AG08395 (cell line): ENCODE results near the gene PHAF1.

Experiments
- DNase-seq: peaks from one replicate; pipeline ENCODE4 v3.0.0; 2012; ENCODE audit warnings: mixed read lengths, low spot score

The PHAF1 gene

DNA sequence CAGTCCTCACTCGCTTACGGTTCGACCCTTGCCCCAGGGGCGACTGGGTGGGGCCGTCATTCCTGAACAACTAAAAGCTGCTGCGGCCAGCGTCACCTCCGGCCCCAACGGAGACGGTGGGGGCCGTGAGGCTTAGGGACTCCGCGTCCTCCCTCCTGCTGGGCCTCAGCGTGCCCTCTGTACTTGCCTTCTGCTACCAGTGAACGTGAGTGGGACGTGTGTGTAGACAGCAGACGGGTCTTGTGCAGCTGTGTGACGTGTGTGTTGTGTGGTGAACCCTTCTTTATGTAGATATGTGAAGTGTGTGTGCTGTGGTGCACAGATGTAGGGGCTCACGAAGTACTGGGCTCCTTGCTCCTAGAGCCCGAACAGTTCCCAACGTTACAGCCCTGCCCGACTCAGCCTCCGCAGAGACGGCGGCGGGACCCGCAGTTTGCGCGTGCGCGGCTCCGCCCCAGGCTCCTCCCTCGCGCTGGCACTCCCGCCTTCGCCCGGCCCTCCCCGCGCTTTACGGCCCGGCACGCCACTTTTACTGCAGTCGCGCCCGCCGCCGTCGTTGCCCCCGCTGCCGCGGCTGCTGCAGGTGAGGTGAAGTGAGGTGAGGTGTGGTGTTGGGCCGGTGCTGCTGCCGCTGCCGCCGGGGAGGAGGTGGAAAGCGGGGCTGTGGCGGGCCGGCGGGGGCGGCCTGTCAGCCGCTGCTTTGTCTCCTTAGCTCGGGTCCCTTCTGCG, at the start of gene PHAF1:
PHAF1 (plus strand) TSS at position 535 of the 729 bp plus-strand sequence. CDS start 235 bp downstream, outside the sequence.
- DNase-seq = peak; percentile 99

DNA sequence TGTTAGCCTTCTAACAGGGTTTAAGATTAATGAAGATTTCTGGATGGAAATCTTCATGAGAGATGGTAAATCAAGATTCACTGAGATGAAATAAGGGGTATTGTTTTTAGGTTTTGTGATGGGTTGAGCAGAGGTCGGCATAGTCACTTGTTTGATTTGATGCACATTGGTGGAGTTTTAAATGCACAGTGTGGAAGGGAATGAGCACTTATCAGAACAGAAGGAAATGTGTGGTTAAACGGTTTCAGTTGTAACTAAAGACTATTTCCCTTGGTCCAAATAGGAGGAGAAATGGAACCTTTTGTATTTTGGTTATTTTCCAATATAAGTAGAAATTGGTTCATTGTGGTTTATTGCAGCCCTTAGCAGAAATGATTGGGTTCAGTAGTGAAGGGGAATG, 46.7 kb upstream of the PHAF1 start:
- DNase-seq = no peak

DNA sequence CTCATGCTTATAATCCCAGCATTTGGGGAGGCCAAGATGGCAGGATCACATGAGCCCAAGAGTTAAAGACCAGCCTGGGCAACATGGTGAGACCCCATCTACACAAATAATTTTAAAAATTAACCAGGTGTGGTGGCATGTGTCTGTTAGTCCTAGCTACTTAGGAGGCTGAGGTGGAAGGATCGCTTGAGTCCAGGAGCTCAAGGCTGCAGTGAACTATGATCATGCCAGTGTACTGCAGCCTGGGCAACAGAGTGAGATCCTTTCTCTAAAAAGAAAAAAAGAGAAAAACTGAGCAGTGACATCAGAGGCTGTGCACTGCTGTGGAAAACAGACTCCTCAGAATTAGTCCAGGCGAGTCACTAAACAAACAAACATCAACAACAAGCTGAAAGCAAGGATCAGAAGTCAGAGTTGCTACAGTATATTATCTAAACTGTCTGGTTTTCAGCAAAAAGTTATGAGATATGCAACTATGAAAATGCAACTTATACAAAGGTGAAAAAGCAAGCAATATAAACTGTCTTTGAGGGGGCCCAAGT, 41.5 kb upstream of the PHAF1 start:
- DNase-seq = peak; percentile 16

DNA sequence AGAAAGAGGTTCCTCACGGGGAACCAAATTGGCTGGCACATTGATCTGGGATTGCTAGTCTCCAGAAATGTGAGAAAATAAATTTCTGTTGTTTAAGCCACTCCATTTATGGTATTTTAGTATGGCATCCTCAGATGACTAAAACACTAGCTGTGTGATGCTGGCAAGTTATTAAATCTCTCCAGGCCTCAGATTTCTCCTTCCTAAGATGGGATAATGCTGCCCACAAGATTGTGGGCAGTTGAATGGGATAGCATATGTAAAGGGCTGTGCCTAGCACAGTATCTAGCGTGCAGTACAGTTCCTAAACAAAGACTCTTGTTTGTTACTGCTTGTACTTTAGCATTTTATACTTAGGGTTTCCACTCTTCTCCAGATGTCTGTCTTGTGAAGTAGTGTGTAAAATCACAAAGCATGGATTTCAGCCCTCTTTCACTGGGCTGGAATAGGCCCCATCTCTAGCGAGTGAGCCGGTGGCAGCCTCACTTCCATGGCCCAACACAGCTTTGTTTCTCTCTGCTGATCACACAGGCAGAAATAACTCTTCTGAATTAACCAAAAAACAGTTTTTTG, 38.2 kb upstream of the PHAF1 start:
- no peak for DNase-seq

DNA sequence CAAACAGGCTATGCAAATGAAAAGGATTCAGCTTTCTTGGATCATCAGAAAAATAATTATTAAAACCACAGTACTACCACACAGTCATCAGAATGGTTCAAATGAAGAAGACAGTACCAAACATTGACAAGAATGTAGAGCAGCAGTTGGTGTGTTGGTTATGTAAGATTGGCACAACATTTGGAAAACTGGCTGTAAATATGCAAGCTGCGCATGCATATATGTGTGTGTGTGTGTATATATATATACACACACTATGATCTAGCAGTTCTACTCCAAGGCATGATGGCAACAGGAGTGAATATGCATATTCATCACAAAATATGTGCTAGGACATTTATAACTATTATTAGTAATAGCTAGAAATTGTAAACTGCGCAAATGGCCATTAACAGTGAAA, 34.4 kb upstream of the PHAF1 start:
- no peak for DNase-seq

DNA sequence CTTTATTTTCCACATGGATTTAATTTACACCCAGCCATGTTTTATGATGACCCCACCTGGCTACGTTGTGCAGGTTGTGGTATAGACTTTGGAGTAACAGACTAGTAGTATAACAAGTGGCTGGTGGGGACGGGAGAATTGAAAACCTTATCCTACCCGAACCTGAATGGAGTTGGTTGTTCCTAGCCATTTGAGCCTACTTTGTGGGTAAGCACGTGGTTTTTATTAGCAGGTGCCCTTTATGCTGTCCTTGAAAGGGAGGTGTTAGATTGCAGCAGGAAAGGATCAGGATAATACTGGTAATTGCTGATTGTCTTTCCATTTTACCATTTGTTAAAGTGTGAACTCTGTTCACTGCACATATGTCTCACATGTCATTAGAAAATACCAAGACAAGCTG, 31.9 kb upstream of the PHAF1 start:
- DNase-seq = no peak

DNA sequence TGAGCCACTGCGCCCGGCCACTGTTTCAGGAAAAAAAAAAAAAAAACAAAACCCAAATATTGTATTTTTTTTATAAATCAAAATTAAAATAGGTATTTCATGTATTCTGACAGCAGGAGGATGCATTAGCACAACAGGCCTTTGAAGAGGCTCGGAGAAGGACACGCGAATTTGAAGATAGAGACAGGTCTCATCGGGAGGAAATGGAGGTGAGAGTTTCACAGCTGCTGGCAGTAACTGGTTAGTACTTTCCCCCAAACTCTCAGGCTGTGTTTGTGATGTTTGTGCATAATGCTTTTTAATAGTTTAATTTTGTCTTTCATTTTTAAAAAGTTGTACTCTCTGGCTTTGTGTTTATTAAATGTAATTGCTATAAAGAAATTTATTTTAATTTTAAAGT, 27.6 kb upstream of the PHAF1 start:
- DNase-seq = no peak

DNA sequence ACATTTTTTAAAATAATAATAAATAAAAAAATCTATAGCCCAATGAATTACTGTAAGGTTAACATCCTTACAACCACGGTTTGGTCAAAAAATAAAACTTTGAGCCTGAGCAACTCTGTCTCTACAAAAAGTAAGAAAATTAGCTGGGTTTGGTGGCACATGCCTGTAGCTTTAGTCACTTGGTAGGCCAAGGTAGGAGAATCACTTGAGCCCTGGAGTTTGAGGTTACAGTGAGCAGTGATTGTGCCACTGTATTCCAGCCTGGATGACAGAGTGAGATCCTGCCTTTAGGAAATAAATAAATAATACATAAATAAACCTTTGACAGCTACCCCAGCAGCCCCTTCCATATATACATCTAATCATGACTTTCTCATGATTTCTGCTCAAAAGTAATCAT, 26.9 kb upstream of the PHAF1 start:
- DNase-seq = no peak

DNA sequence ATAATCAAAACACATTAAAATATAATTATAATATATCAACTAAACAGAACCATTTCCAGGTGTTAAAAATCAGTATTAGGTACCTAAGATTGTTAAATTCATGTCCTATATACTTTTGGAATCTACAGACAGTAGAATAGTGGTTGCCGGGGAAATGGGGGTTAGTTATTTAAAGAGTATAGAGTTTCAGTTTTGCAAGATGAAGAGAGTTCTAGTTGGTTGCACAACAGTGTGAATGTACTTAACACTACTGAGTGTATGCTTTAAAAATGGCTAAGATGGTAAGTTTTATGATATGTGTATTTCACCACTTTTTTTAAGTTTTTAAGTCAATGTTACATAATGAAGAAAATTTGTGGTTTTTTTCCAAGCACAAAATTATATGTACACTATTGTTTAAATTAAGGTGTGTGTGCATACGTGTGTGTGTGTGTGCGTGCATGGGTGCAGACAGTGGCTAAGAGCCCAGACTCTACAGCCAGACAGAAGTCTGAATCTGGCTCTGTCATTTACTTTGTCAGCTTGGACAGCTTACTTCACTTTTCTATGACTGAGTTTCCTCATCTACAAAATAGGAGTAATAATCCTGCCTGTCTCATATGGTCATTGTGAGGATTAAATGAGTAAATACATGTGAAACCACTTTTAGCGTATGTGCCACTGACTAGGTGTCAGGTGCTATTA, 25.3 kb upstream of the PHAF1 start:
- no peak for DNase-seq

DNA sequence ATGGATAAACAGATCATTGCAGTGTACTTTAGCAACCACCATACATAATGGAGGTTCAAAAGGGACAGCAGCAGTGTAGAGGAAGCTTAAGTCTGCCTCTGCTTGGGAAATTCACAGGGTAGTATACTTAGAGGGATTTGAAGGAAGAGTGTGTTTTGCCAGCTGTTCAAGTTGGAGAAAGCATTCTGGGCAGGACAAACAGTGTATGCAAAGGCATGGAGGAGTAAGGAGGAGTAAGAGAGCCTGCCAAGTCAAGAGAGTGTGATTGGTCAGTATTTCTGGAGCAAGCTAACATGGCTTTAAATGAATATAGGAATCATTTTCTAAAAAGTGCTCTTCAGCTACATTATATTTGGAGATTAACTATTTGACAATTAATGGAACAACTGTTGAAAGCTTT, 22.9 kb upstream of the PHAF1 start:
- no peak for DNase-seq

DNA sequence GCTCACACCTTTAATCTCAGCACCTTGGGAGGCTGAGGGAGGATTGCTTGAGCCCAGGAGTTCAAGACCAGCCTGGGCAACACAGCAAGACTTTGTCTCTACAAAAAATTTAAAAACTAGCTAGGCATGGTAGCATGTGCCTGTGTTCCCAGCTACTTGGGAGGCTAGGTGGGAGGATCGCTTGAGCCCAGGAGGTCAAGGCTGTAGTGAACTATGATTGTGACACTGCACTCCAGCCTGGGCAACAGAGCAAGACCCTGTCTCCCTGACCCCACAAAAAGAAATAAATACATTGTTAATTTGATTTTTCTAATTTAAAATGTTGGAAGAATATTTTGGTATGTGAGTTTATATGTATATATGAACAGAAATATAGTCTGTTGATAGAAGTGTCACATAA, 22.4 kb upstream of the PHAF1 start:
- DNase-seq = no peak

DNA sequence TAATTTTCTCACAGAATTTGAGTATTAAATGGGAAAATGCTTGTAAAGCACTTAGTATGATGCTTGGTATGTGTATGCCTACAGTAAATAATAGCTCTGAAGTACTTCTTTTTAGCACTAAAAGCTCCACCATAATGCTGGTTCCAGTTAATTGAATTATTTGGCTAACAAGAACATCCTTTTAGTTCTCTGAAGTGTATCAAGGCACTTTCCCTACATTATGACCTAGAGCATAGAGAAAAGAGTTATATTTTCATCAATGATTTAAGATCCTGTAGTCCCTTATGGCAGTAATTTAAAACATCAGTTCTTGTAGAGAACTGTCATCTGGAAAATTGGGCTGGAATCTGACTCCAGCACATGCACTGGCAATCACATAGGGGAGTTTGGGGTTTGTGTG, 21.9 kb upstream of the PHAF1 start:
- DNase-seq = no peak

DNA sequence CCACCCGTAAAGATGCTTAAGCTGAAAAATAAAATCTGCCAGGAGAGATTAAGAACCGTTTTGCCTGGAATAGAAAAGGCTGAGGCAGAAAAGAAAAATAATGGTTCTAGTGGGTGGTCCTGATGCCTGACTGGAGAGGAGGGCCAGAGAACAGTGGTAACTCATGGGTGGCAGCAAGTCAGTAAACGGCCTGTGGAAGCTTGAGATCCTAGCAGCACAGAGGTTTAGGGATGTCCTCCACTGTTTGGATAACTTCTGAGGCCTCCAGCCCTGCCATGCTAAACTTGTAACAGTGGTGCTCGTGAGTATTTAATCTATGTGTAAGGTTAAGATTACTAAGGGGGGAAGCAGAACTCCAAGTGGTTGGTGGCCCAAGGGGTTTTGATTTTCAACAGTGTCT, 21.2 kb upstream of the PHAF1 start:
- no peak for DNase-seq

DNA sequence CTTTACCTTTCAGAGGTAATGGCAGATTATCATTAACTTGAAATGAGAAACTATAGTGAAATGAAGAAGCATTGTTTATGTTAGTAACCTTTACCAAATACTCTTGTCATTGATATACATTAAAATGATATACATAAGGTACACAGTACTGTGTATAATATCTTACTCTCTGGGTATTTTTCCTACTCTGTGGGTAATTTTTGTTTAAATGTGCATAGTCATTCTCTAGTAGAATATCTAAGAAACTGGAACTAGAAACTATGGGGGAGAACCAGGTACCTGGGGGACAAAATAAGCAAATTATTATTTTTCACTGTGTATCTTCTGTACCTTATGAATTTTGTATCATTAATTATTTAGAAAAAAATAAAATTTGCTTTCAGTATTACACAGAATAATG, 20.6 kb upstream of the PHAF1 start:
- no peak for DNase-seq

DNA sequence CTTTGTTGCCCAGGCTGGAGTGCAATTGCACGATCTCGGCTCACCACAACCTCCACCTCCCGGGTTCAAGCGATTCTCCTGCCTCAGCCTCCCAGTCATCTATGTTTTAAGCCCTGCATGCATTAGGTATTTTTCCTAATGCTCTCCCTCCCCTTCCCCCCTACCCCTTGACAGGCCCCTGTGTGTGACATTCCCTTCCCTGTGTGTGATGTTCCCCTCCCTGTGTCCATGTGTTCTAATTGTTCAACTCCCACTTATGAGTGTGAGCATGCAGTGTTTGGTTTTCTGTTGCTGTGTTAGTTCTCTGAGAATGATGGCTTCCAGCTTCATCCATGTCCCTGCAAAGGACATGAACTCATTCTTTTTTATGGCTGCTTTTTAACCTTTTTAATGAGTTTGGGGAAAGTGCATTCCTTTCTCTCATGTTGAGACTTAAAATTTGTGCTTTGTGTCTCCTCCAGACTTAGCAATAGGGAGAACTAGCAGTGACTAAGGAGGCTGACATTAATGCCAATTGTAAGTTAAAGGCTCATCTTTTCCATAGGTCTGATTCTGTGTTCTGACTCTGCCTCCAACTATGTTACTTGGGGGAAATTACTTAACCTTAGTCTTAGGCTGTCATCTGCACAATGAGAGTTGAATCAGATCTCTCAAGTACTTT, 17.7 kb upstream of the PHAF1 start:
- DNase-seq = peak; percentile 84

DNA sequence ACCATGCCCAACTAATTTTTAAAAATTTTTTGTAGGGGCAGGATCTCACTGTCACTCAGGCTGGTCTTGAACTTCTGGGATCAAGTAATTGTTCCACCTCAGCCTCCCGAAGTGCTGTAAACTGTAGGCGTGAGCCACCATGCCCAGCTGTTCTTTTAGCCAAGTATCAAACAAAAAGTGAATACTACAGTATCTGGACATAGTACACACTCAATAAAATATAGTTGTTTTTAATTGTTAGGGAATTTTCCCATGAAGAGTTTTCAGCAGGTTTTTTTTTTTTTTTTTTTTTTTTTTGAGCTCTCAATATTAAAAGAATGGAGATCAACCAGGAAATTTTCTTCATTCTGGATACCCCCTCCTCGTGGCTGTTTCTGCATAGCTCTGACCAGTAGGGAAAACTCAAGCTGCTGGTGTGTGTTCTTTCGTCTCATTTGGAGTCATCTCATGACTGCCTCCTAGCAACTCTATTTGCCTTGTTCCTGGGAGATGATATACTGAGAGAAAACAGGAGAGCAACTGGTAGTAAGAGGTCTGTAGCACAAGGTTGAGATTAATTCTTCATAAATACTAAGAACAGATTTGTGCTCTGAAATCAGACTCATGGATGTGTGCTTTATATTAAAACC, 16.5 kb upstream of the PHAF1 start:
- no peak for DNase-seq

DNA sequence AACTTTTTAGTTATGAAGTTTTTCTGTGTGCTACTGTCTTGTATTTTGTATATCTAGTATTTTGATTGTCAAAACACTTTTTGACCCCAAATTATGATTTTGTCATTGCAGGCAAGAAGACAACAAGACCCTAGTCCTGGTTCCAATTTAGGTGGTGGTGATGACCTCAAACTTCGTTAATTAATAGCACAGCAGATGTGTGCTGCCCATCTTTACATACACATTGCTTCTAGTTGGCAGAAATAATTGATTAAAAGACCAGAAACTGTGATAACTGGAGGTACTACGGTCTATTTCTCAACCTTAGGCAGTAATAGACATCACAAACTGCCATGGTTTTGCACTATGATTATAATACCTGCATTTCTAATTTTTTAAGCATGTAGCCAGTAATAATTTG, 11.1 kb upstream of the PHAF1 start:
- no peak for DNase-seq

DNA sequence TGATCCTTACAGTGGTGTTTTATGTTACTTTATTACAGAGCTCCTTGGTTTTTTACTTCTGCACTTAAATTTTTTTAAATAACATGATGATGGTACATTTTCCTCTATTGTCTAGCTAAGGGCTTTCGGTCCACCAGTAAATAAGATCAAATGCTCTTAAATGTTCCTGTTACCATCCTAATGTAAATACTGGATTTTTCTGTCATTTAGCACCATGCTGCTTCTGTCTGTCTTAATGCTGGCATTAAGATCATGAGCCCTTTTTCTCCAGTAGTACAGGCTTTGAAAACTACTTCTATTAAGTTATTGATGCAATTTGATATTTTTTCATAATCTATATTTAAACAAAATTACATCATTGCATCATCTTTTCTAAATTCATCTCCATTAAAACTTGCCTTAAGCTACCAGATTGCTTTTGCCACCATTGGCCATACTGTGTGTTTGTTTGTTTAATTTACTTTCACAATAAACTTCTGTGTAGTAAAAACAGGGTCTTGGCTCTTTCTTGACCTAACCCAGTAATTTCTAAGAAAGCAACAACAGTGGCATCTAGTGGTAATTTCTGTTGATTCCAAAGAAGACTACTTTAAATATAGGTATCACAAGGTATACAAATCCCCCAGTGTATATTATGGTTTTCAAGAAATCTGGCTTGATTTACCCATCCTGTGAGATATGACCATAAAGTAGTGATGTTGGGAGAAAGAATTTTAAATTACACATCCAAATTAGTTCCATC, 9.0 kb upstream of the PHAF1 start:
- peak; percentile 35 for DNase-seq

DNA sequence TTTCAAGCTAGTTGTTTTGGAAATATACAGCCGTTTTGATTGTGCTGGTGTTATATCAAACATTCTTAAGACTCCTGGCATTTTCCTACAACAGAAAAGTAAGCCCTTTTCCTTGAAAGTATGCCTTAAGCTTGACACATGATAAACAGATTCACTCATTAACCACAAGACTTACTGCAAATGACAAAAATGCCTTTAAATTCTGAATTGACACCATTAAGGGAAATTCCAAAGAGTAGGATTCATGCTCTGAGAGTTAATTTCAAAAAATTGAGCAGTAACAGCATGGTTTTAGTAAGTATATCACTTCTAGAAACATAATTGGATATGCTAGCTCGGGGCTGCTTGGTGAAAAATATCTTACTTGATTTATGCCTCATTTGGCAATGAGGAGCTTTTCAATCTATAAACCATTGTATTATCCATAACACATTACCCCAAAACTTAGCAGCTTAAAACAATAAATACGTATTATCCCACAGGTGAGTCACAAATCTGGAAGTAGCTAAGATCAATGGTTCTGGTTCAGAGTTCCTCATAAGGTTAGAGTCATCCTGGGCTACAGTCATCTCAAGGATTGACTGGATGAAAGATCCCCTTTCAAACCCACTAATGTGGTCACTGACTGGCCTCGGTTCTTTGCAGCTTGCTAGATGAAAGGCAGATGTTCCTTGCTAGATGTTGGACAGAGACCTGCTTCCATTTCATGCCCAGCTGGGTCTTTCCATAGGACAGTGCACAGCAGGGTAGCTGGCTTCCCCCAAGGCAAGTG, 8.2 kb upstream of the PHAF1 start:
- DNase-seq = peak; percentile 37

DNA sequence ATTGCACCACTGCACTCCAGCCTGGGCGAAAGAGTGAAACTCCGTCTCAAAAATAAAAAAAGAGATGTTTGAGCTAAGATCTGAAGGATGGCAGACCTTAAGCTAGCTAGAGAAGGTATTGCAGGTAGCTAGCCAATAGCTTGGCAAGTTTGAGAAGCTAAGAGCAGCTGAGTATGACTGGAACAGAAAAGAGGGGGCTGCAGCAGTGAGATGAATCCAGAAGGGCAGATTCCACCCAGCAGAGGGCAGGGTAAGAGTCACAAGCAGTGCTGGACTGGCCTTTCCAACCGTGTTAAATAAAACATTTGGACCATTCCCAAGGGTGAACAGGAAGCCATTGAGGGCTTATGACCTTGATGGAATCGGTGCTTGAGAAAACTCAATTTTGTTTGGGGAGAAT, 5.7 kb upstream of the PHAF1 start:
- DNase-seq = no peak

DNA sequence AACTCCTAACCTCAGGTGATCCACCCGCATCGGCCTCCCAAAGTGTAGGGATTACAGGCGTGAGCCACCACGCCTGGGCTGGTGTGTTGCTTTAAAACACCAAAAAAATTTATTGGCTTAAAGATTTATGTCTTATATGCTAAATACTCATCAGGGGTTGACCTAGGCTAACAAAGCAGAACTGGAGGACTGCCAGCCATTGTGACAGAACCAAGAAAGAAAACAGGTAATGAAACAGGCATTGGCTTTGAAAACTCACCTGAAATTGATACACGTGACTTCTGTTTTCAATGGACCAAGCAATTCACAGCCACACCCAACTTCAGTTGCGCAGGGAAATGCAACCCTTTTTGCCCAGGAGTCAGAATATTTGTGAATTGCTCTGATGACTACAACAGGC, 4.9 kb upstream of the PHAF1 start:
- DNase-seq = no peak
